HepG2 (cell line): ENCODE data around the gene ELN. TPM values are rescaled to one million over a fixed set of nuclear protein-coding genes. Genes with fewer than 3 reads are reported as not detected.
A peak's percentile ranks its signal among the peaks of the same experiment; 100 is the strongest.

Experiments used
- AGO1 ChIP-seq: fragments of 200-400 bp; formaldehyde crosslinking; IDR thresholded peaks from 2 replicates; pipeline ENCODE4 v1.6.1; 2017; ENCODE audit warnings: mild to moderate bottlenecking, low read depth, low read length, moderate library complexity; ENCODE audit not compliant: poor library complexity, severe bottlenecking
- CEBPG ChIP-seq: IDR thresholded peaks from 2 replicates; pipeline ENCODE4 v1.6.1; 2016
- CSRNP1 ChIP-seq: sonication (generic); formaldehyde crosslinking; IDR thresholded peaks from 2 replicates; pipeline ENCODE4 v1.8.1; 2023; ENCODE audit warnings: mild to moderate bottlenecking, missing genetic modification reagents
- KDM3A ChIP-seq: IDR thresholded peaks from 2 replicates; pipeline ENCODE4 v1.6.1; 2018; ENCODE audit warnings: low read depth, missing compliant biosample characterization
- KMT2A ChIP-seq: sonication (generic); formaldehyde crosslinking; IDR thresholded peaks from 2 replicates; pipeline ENCODE4 v1.4.0; 2020; ENCODE audit warnings: missing genetic modification reagents
- RCOR2 ChIP-seq: IDR thresholded peaks from 2 replicates; pipeline ENCODE4 v1.6.1; 2016; ENCODE audit warnings: missing biosample characterization, missing genetic modification reagents
- XRCC5 ChIP-seq: fragments of 200-400 bp; formaldehyde crosslinking; optimal IDR thresholded peaks from 2 replicates; pipeline ENCODE3; 2017; ENCODE audit warnings: mild to moderate bottlenecking, low read length
- ZMYM3 ChIP-seq: sonication (generic); formaldehyde crosslinking; IDR thresholded peaks from 2 replicates; pipeline ENCODE4 v1.5.1; 2020; ENCODE audit warnings: mild to moderate bottlenecking, missing genetic modification reagents
- ZNF20 ChIP-seq: sonication (generic); formaldehyde crosslinking; IDR thresholded peaks from 2 replicates; pipeline ENCODE4 v1.4.0; 2020; ENCODE audit warnings: mild to moderate bottlenecking, moderate library complexity, missing genetic modification reagents
- ZNF205 ChIP-seq: IDR thresholded peaks from 2 replicates; pipeline ENCODE4 v1.6.1; 2018; ENCODE audit warnings: missing biosample characterization, missing genetic modification reagents
- ZNF496 ChIP-seq: sonication (generic); formaldehyde crosslinking; IDR thresholded peaks from 2 replicates; pipeline ENCODE4 v1.8.1; 2023; ENCODE audit warnings: mild to moderate bottlenecking, moderate library complexity, missing genetic modification reagents; ENCODE audit not compliant: insufficient replicate concordance
- ZNF766 ChIP-seq: sonication (generic); formaldehyde crosslinking; IDR thresholded peaks from 2 replicates; pipeline ENCODE4 v1.5.0; 2020; ENCODE audit warnings: missing genetic modification reagents, borderline replicate concordance
- ZNF878 ChIP-seq: sonication (generic); formaldehyde crosslinking; IDR thresholded peaks from 2 replicates; pipeline ENCODE4 v1.8.1; 2023; ENCODE audit warnings: mild to moderate bottlenecking, missing genetic modification reagents, moderate library complexity
- ZNF883 ChIP-seq: sonication (generic); formaldehyde crosslinking; IDR thresholded peaks from 2 replicates; pipeline ENCODE4 v1.5.1; 2020; ENCODE audit warnings: mild to moderate bottlenecking, missing genetic modification reagents; ENCODE audit errors: not compliant biosample characterization
- polyA plus RNA-seq, 8 experiments: library from polyadenylated mRNA; depleted of rRNA in 3 of 8; stranded (reverse) in 7 of 8; unstranded in 1 of 8; fragments of >200 nt; fragmentation: Illumina TruSeq in 4 of 8; extraction: Trizol in 4 of 8; gene quantifications; 2 replicates each; pipeline versions ENCODE4 v1.2.1 to v1.2.3, GENCODE V29; 2011 to 2016; ENCODE audit warnings: low read depth in 4 of 8, missing spikeins in 1 of 8, mixed read lengths in 1 of 8; ENCODE audit not compliant: insufficient read depth in 1 of 8
- total RNA-seq, 5 experiments: library from RNA; depleted of rRNA; stranded (reverse); fragments of >200 nt; fragmentation: Illumina TruSeq; extraction: Trizol; gene quantifications; 2 replicates each; pipeline ENCODE4 v1.2.3, GENCODE V29; 2016; ENCODE audit warnings: low read depth in 1 of 5
- TF ChIP-seq, protein P1 (sequence below): sonication (generic); formaldehyde crosslinking; IDR thresholded peaks from 2 replicates; pipeline ENCODE4 v1.5.1; 2020; ENCODE audit warnings: mild to moderate bottlenecking, missing genetic modification reagents, moderate library complexity
- TF ChIP-seq, protein P2 (sequence below): IDR thresholded peaks from 2 replicates; pipeline ENCODE4 v1.4.0; 2020; ENCODE audit warnings: mild to moderate bottlenecking, missing genetic modification reagents

Gene ELN
- total and polyA plus RNA-seq, 2 of the 13 experiments (the other 11 are each of a cell fraction or from before 2014, with no cell fraction given), result 0.15 to 0.37 TPM

- no peak for TF ChIP-seq ZNF496 (CRISPR knock-in tag)
- 0 out of 2 replicates have a peak, but pooled peaks have one; percentile 6 for TF ChIP-seq CEBPG (CRISPR knock-in tag)
- 0 out of 2 replicates have a peak, but pooled peaks have one; percentile 27 for TF ChIP-seq ZNF205 (CRISPR knock-in tag)
- no peak for TF ChIP-seq ZNF883 (CRISPR knock-in tag)
- TF ChIP-seq AGO1, result no peak
- TF ChIP-seq ZNF878 (CRISPR knock-in tag), result no peak
- TF ChIP-seq KDM3A, result no peak
- peak; percentile 93 for TF ChIP-seq ZMYM3 (CRISPR knock-in tag)
- TF ChIP-seq, protein P1, sequence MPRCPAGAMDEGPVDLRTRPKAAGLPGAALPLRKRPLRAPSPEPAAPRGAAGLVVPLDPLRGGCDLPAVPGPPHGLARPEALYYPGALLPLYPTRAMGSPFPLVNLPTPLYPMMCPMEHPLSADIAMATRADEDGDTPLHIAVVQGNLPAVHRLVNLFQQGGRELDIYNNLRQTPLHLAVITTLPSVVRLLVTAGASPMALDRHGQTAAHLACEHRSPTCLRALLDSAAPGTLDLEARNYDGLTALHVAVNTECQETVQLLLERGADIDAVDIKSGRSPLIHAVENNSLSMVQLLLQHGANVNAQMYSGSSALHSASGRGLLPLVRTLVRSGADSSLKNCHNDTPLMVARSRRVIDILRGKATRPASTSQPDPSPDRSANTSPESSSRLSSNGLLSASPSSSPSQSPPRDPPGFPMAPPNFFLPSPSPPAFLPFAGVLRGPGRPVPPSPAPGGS (CRISPR knock-in tag), result no peak
- peak; percentile 24; the same call in 1 of the 2 replicates for TF ChIP-seq RCOR2 (CRISPR knock-in tag)
- TF ChIP-seq CSRNP1 (CRISPR knock-in tag), result no peak
- TF ChIP-seq XRCC5, result peak; percentile 17
- no peak for TF ChIP-seq ZNF766 (CRISPR knock-in tag)
- TF ChIP-seq KMT2A, result no peak
- TF ChIP-seq ZNF20 (CRISPR knock-in tag), result no peak
- TF ChIP-seq, protein P2, sequence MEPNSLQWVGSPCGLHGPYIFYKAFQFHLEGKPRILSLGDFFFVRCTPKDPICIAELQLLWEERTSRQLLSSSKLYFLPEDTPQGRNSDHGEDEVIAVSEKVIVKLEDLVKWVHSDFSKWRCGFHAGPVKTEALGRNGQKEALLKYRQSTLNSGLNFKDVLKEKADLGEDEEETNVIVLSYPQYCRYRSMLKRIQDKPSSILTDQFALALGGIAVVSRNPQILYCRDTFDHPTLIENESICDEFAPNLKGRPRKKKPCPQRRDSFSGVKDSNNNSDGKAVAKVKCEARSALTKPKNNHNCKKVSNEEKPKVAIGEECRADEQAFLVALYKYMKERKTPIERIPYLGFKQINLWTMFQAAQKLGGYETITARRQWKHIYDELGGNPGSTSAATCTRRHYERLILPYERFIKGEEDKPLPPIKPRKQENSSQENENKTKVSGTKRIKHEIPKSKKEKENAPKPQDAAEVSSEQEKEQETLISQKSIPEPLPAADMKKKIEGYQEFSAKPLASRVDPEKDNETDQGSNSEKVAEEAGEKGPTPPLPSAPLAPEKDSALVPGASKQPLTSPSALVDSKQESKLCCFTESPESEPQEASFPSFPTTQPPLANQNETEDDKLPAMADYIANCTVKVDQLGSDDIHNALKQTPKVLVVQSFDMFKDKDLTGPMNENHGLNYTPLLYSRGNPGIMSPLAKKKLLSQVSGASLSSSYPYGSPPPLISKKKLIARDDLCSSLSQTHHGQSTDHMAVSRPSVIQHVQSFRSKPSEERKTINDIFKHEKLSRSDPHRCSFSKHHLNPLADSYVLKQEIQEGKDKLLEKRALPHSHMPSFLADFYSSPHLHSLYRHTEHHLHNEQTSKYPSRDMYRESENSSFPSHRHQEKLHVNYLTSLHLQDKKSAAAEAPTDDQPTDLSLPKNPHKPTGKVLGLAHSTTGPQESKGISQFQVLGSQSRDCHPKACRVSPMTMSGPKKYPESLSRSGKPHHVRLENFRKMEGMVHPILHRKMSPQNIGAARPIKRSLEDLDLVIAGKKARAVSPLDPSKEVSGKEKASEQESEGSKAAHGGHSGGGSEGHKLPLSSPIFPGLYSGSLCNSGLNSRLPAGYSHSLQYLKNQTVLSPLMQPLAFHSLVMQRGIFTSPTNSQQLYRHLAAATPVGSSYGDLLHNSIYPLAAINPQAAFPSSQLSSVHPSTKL, result peak; percentile 32; the same call in 1 of the 2 replicates
Observed at GRCh38 chr7:73980206-73980605, 47.8 kb upstream of the ELN start (continued).
